Measurements from ENCODE around the gene DNASE1L1.
"Not testable (repeated sequence)": the region's sequence is repeated elsewhere in the genome, so short reads cannot be mapped to it uniquely, and the experiment has no call there.

DNASE1L1 gene

DNA sequence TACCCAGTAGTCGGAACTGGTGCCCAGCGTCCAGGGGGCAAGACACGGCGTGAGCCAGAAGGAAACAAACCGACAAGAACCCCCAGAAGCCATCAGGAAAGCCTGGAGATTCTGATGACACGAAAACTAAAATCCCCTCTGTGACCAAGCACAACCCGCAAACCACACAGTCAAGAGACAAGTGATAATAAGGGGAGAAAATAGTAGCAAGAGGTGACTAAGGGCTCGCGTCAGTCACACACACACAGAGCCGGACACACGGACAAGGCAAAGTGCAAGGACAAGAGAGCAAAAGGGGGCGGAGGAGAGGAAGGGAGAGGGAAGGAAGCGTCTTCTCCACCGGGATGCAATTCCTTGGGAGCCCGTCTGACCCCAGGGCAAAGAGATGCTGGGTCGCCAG, 20.4 kb downstream of the DNASE1L1 start:
- DNase-seq (ENCODE audit: low read depth); H3K4me3 ChIP-seq (ENCODE audit: control insufficient read depth, low read depth, low read length): not testable (repeated sequence)

DNA sequence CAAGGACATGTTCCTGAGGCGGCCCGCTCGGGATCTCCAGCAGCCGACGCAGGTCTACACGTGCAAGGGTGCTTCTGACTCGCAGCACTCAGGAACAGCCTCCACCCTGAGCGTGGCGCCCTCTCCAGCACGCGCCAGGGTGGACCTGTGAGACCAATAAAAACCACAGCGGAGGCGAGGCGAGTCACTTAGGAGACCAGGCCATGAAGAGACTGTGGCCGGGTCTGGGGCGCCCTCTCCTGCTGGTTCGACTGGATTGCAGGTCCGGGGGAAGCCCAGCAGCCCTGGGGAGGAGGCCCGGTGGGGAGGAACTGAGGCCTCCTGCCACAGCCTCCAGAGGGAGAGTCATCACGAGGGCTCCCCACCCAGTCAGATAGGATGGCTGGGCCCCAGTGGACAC, 21.0 kb downstream of the DNASE1L1 start:
- H3K4me3 ChIP-seq (ENCODE audit: control insufficient read depth, low read depth, low read length); DNase-seq (ENCODE audit: low read depth): not testable (repeated sequence)

DNA sequence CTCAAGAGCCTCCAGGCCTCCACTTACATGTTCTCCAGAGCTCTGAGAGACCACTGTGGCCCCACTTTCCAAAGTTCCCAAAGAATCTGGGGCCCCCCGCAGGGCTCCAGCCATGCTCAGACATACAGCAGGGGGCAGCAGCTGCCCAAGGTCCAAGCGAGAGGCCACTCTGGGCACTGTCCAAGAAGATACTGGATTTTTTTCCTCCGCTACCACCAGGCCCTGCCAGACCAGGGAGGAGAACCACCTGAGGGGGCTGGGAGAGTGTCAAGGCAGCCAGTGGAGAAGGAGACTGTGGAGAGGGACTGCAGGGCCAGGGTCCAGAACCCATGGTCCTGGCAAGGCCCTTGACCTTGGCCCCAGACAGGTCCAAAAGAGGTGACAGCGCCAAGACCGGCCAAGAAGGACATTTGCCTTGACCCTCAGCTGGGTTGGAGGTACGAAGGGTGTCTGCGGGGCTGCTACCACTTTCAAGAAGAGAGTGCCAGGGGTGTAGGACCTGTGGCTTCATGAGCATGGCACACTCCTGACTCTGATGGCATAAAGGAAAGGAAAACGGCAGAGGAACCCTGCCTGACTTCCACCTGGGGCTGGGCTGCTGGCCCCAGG, 24.7 kb downstream of the DNASE1L1 start:
- H3K4me3 ChIP-seq (ENCODE audit: control insufficient read depth, low read depth, low read length), result no peak overlapping the region
- no peak for DNase-seq (ENCODE audit: low read depth)
- TF ChIP-seq, protein P1, sequence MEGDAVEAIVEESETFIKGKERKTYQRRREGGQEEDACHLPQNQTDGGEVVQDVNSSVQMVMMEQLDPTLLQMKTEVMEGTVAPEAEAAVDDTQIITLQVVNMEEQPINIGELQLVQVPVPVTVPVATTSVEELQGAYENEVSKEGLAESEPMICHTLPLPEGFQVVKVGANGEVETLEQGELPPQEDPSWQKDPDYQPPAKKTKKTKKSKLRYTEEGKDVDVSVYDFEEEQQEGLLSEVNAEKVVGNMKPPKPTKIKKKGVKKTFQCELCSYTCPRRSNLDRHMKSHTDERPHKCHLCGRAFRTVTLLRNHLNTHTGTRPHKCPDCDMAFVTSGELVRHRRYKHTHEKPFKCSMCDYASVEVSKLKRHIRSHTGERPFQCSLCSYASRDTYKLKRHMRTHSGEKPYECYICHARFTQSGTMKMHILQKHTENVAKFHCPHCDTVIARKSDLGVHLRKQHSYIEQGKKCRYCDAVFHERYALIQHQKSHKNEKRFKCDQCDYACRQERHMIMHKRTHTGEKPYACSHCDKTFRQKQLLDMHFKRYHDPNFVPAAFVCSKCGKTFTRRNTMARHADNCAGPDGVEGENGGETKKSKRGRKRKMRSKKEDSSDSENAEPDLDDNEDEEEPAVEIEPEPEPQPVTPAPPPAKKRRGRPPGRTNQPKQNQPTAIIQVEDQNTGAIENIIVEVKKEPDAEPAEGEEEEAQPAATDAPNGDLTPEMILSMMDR (IDR thresholded peaks at IDR 0.05; ENCODE audit: control insufficient read depth, insufficient read depth, low read depth, low read length, missing control alignments), result peak; percentile 50

DNA sequence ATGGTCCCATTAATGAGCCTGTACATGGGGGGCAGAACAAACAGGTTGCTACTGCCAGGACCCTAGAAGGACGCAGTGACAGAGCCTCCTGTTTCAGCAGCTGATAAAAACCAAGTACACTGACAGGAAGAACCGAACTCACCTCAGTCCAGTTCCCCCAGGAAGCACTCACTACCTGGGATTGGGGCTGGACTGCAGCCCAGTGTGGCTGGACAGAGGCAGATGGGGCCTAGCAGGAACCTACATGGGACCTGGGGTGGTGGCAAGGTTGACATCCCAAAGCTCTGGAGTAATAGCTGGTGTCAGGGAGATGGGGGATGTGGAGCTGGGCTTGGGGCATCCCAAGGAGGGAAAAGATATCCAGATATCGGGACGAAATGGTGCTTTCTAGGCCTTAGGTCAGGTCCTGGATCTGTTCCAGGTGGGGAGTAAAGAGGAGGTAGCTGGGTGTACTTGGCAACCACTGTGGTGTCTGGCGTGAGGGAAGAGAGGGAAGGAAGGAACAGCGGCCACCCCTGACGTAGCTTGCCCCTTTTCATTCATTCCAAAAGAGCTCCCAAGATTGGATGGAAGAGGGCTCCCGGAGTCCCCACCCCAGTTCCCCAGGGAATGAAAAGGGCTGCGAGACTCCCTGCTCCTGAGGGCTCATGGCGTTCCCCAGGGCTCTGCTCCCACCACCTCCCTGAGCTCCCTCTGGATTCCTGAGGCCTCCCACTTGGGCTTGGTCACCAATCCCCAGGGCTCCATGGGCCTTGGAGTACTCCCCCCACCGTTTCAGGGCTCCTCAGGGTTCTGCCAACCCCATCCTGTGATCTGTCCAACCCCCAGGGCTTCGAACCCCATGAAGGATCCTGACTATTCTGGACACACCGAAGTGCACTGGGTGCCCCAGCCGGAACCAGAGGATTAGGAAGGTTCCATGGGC, 25.4 kb downstream of the DNASE1L1 start:
- TF ChIP-seq, protein P1 (IDR thresholded peaks at IDR 0.05; ENCODE audit: control insufficient read depth, insufficient read depth, low read depth, low read length, missing control alignments), result no peak
- no peak for DNase-seq (ENCODE audit: low read depth)
- H3K4me3 ChIP-seq (ENCODE audit: control insufficient read depth, low read depth, low read length), result no peak overlapping the region

DNA sequence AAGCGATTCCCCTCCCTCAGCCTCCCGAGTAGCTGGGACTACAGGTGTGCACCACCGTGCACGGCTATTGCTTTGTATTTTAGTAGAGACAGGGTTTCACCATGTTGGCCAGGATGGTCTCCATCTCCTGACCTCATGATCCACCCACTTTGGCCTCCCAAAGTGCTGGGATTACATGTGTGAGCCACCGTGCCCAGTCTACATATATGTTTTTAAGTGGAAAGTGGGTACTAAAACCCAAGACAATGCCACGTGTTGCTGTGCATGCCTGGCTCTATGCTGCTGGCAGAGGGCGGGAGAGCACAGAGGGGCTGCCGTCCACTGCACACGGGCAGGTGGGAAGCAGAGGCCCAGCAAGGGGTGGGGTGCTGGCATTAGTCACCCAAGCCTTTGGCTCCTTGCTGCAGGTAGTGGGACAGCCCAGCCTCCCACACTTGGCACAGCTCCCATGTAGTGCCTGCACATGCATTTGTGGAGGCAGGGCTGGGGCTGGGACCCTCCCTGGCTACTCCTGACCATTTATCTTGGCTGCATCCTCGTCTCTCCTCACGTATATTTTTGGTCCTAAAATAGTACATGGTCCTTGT, 26.5 kb downstream of the DNASE1L1 start:
- H3K4me3 ChIP-seq (ENCODE audit: control insufficient read depth, low read depth, low read length), result no peak overlapping the region
- TF ChIP-seq, protein P1 (IDR thresholded peaks at IDR 0.05; ENCODE audit: control insufficient read depth, insufficient read depth, low read depth, low read length, missing control alignments), result no peak
- no peak for DNase-seq (ENCODE audit: low read depth)

- TF ChIP-seq, protein P1 (IDR thresholded peaks at IDR 0.05; ENCODE audit: control insufficient read depth, insufficient read depth, low read depth, low read length, missing control alignments), result no peak
- H3K4me3 ChIP-seq (ENCODE audit: control insufficient read depth, low read depth, low read length), result no peak overlapping the region
- no peak for DNase-seq (ENCODE audit: low read depth)
Observed at GRCh38 chrX:154381271-154381670, 27.8 kb downstream of the DNASE1L1 start.

GRCh38 chrX:154380787-154381186, 28.3 kb downstream of the DNASE1L1 start:
- TF ChIP-seq, protein P1 (IDR thresholded peaks at IDR 0.05; ENCODE audit: control insufficient read depth, insufficient read depth, low read depth, low read length, missing control alignments), result no peak
- no peak for DNase-seq (ENCODE audit: low read depth)
- peak overlapping the region; percentile 81 for H3K4me3 ChIP-seq (ENCODE audit: control insufficient read depth, low read depth, low read length)
